Right kidney (tissue), 1 donor: ENCODE results near the gene KCNMB2.

Experiments
- DNase-seq: peaks from one replicate; pipeline ENCODE4 v3.0.0-alpha.2; 2016

Gene KCNMB2

DNA sequence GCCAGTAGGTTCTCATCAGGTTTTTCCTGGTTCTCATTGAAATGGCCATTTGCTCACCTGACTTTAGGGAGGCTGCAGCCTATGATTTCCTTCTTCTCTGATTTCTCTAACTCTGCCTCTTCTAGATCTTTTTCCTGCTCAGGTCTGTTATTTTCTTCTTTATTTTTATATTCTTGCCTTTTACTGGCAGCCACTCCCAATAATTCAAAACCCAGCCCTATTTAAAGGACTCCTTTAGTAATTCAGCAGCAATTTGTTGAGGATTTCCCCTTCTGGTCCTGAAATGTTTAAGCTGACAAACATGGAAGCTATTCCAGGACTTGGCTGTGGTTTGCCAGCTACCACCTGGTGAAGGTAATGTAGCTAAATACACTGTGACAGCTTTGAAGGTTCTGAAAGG is 333.8 kb downstream of the KCNMB2 start:
- no peak for DNase-seq

DNA sequence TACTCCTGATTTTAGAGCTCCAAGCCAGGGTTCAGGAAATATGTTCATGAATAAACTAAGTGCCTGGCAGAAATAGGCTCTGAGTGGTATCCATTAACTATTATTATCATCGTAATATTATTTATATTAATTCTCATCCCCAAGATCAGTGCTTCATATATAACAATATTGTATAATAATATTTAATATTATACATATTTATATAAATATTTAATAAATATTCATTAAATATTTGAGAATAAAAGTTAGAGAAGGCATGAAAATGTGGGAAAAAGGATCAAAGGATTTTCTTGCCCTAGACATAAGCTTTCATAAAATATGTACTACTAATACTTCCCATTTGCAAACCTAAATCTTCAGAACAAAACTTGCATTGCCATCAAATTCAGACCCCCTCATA is 338.9 kb downstream of the KCNMB2 start:
- DNase-seq: no peak

- DNase-seq: no peak
Observed at GRCh38 chr3:178875836-178876235, 339.6 kb downstream of the KCNMB2 start.

GRCh38 chr3:178880274-178880673 is 344.0 kb downstream of the KCNMB2 start:
- DNase-seq: no peak
